Measurements from ENCODE around the gene SEMA4D.

The SEMA4D gene

GRCh38 chr9:89440548-89440947 lies 57.4 kb downstream of the SEMA4D start:
- no peak overlapping the region for H3K4me3 ChIP-seq (replicated peaks; ENCODE audit: low read depth, low read length)
- H3K27me3 ChIP-seq (replicated peaks; ENCODE audit: control insufficient read depth, insufficient read depth, low read length): no peaks in the 10 kb centered on the region
- no peak for TF ChIP-seq CTCF (IDR thresholded peaks at IDR 0.05; ENCODE audit: insufficient read depth, low read length, poor library complexity, severe bottlenecking)
- H3K36me3 ChIP-seq (ENCODE audit: control insufficient read depth, insufficient read depth, low read length): peaks cover 9% of the 10 kb centered on the region
- DNase-seq (ENCODE audit: extremely low read depth, insufficient read length): no peak

GRCh38 chr9:89440046-89440445 lies 57.9 kb downstream of the SEMA4D start:
- H3K27me3 ChIP-seq (replicated peaks; ENCODE audit: control insufficient read depth, insufficient read depth, low read length): no peaks in the 10 kb centered on the region
- H3K4me3 ChIP-seq (replicated peaks; ENCODE audit: low read depth, low read length): no peak overlapping the region
- TF ChIP-seq CTCF (IDR thresholded peaks at IDR 0.05; ENCODE audit: insufficient read depth, low read length, poor library complexity, severe bottlenecking): no peak
- DNase-seq (ENCODE audit: extremely low read depth, insufficient read length): no peak
- peaks cover 7% of the 10 kb centered on the region for H3K36me3 ChIP-seq (ENCODE audit: control insufficient read depth, insufficient read depth, low read length)

GRCh38 chr9:89439571-89439970 lies 58.3 kb downstream of the SEMA4D start:
- TF ChIP-seq CTCF (IDR thresholded peaks at IDR 0.05; ENCODE audit: insufficient read depth, low read length, poor library complexity, severe bottlenecking): no peak

GRCh38 chr9:89438194-89438593 lies 59.7 kb downstream of the SEMA4D start:
- no peaks in the 10 kb centered on the region for H3K27me3 ChIP-seq (replicated peaks; ENCODE audit: control insufficient read depth, insufficient read depth, low read length)
- no peak for TF ChIP-seq CTCF (IDR thresholded peaks at IDR 0.05; ENCODE audit: insufficient read depth, low read length, poor library complexity, severe bottlenecking)
- no peak for DNase-seq (ENCODE audit: extremely low read depth, insufficient read length)
- H3K4me3 ChIP-seq (replicated peaks; ENCODE audit: low read depth, low read length): no peak overlapping the region
- H3K36me3 ChIP-seq (ENCODE audit: control insufficient read depth, insufficient read depth, low read length): peaks cover 9% of the 10 kb centered on the region

More at GRCh38 chr9:89439571-89439970, 58.3 kb downstream of the SEMA4D start:
- no peaks in the 10 kb centered on the region for H3K27me3 ChIP-seq (replicated peaks; ENCODE audit: control insufficient read depth, insufficient read depth, low read length)
- H3K4me3 ChIP-seq (replicated peaks; ENCODE audit: low read depth, low read length): no peak overlapping the region
- H3K36me3 ChIP-seq (ENCODE audit: control insufficient read depth, insufficient read depth, low read length): peaks cover 7% of the 10 kb centered on the region
- DNase-seq (ENCODE audit: extremely low read depth, insufficient read length): no peak

- no peak for DNase-seq (ENCODE audit: extremely low read depth, insufficient read length)
- H3K36me3 ChIP-seq (ENCODE audit: control insufficient read depth, insufficient read depth, low read length): peaks cover 9% of the 10 kb centered on the region
- no peak for TF ChIP-seq CTCF (IDR thresholded peaks at IDR 0.05; ENCODE audit: insufficient read depth, low read length, poor library complexity, severe bottlenecking)
- H3K4me3 ChIP-seq (replicated peaks; ENCODE audit: low read depth, low read length): no peak overlapping the region
- no peaks in the 10 kb centered on the region for H3K27me3 ChIP-seq (replicated peaks; ENCODE audit: control insufficient read depth, insufficient read depth, low read length)
Observed at GRCh38 chr9:89437772-89438171, 60.1 kb downstream of the SEMA4D start.

- Histone ChIP-seq H3K4me3 (replicated peaks; ENCODE audit: low read depth, low read length) (no peak overlapping the region), H3K36me3 (ENCODE audit: control insufficient read depth, insufficient read depth, low read length) (peaks cover 9% of the 10 kb centered on the region), H3K27me3 (replicated peaks; ENCODE audit: control insufficient read depth, insufficient read depth, low read length) (no peaks in the 10 kb centered on the region)
- no peak for TF ChIP-seq CTCF (IDR thresholded peaks at IDR 0.05; ENCODE audit: insufficient read depth, low read length, poor library complexity, severe bottlenecking)
- no peak for DNase-seq (ENCODE audit: extremely low read depth, insufficient read length)
Observed at GRCh38 chr9:89436963-89437625, 60.8 kb downstream of the SEMA4D start.

Data from GM06990 (cell line).